ENCODE data around the gene ART4. TPM values are rescaled to one million over a fixed set of nuclear protein-coding genes. Genes with fewer than 3 reads are reported as not detected.
A peak's percentile ranks its signal among the peaks of the same experiment; 100 is the strongest.

Gene ART4
- total RNA-seq, 1 experiment from 2014 or later: not detected

DNA sequence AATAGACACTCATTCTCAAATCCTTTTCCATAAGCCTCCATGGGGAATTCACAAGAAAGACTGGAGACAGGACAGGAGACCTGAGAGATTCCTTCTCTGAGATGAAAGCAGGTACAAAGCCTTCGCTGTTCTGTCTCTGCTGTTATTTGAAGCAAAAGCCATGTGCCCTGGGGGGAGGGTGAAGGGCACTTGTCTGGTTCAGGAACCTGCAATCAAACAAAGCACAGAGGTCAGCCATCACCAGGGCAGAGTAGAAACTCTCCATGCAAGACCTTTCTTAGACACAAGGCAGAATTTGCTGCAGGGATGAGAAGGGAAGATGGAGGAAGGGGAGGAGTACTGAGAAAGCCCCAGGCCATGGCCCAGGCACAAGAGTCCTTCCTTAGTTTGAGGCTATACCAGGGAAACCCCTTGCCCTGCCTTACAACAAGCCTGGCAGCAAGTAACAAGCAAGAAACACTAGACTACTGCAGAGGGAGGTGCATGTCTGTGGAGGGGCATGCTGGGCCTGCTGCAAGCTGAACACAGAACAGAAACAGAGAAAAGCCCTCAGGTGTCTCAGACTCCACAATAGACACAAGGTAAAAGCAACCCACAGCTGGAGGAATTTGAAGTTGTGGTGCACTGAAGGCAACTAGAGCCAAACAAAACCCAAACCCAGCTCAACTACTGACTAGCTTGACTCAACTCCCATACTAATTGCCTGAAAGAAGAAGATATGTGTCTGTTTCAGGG, 7.8 kb upstream of the ART4 start:
- DNase-seq (ENCODE audit: low read depth): no peak

DNA sequence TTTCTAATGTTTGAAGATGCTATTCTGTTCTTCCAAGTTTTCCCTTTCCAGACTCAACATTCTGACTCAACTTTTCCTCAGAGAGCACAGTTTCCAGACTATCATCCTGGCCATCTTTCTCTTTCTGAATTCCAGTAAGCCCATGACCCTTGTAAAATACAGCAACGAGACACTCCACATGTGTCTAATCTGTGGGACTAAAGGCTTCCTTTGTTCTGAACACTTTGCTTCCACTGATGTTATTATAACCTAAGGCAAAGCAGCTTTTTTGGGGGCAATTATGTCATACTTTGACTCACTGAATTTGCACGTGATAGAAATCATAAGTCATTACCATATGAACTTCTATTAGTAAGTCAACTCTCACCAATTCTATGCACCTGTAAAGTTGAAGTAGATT, 6.3 kb upstream of the ART4 start:
- no peak for DNase-seq (ENCODE audit: low read depth)

GRCh38 chr12:14846876-14847580, 3.7 kb upstream of the ART4 start:
- no peak for DNase-seq (ENCODE audit: low read depth)

- DNase-seq (ENCODE audit: low read depth): no peak
Measured at GRCh38 chr12:14846042-14846587, 2.8 kb upstream of the ART4 start.

DNA sequence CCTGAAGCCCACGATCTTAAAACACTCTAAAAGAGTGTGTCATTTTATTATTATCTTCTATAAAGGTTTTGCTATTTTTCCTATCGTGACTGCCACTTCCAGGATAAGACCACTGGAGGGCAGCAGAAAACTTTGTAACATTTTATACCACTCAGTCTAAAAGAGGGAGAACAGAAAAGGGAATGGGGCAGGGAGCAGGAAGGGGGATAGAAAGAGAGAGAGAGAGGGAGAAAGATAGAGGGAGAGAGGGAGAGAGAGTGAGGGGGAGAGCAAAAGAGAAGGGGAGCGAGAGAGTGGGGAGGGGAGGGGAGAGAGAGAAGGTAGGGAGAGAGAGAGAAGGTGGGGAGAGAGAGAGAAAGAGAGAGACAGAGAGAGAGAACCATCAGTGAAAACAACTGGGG, 2.0 kb upstream of the ART4 start:
- DNase-seq (ENCODE audit: low read depth): peak; percentile 60

DNA sequence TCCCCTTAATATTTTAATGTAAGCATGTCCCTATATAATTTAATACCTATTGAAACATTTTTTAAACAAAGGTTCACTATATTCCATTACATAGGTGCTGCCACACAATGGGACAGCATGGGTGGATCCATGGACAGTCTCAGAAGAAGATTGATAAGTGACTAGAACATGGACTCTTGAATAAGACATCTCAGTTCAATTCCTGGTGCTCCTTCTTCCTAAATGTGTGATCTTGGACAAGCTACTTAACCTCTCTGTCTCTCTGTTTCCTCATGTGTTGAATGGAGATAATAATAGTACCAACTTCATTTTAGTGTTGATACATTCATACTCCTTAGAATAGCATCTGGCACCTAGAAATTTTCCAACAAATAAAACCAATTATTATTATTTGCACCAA, 1.1 kb upstream of the ART4 start:
- DNase-seq (ENCODE audit: low read depth): no peak

DNA sequence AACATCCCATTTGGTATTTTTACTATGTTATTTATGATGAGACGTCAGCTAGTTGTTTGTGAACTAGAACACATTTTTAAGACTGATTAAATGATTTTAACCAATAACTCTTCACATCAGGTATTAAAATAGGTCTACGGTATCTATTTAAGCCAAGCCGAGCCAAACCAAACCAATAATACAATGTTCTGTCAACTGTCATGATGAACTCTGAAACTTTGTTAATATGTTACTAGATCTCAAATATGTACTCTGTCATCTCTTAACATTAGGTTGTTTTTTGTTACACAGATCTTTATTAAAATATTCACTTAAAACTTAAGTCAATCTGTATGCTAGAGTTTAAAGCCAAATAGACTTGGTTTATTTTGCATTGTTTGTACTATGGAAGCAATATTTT, 1.0 kb downstream of the ART4 start:
- DNase-seq (ENCODE audit: low read depth): no peak

GRCh38 chr12:14841761-14842160, 1.6 kb downstream of the ART4 start:
- DNase-seq (ENCODE audit: low read depth): peak; percentile 76

GRCh38 chr12:14840616-14841015, 2.7 kb downstream of the ART4 start:
- no peak for DNase-seq (ENCODE audit: low read depth)

DNA sequence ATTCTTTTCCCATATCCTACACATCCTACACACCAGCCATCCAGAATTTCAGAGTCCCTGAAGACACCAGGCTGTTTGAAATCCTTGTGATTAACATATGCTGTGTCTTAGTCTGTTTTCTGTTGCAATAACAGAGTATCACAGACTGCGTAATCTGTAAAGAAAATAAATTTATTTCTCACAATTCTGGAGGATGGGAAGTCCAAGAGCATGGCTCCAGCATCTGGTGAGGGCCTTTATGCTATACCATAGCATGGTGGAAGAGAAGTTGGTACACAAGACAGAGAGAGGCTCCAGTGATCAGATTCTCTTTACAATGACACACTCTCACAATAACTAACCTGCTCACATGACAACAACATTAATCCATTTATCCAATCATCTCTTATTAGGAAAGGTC, 4.1 kb downstream of the ART4 start:
- DNase-seq (ENCODE audit: low read depth): no peak

DNA sequence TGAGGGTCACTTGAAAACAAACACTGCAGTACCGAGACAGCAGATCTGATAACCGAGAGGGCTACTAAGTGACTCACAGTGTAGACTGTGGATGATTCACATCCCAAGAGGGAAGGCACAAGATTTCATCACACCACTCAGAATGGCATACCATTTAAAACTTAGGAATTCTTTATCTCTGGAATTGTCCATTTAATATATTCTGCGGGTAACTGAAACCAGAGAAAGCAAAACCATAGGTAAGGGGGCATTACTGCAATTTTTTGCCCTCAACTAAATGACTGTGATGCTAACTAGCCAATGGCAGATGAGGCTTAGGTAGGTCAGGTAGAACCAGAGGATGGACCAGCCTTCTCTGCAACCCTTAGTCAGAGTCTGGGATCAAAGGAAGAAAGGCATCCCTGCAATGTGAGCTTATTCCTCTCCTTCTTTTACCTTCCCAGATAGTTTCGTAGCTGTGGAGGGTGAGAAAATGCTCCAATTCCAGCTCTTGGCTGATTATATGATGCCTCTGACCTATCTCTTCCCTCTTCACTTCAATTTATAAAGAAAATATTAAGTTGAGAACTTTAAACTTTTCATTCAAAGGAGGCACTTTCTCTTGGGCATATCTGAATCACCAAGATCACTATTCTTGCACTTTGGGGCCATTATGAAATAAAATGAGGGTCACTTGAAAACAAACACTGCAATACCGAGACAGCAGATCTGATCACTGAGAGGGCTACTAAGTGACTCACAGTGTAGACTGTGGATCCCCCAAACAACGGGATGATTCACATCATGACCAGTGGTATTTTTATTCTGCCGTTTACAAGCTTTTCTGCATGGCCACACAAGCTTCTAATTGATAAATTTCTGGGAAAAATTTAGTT, 6.8 kb downstream of the ART4 start:
- peak; percentile 87 for DNase-seq (ENCODE audit: low read depth)

- DNase-seq (ENCODE audit: low read depth): no peak
Measured at GRCh38 chr12:14834509-14834908, 8.8 kb downstream of the ART4 start.

GRCh38 chr12:14833952-14834351, 9.4 kb downstream of the ART4 start:
- DNase-seq (ENCODE audit: low read depth): peak; percentile 51

DNA sequence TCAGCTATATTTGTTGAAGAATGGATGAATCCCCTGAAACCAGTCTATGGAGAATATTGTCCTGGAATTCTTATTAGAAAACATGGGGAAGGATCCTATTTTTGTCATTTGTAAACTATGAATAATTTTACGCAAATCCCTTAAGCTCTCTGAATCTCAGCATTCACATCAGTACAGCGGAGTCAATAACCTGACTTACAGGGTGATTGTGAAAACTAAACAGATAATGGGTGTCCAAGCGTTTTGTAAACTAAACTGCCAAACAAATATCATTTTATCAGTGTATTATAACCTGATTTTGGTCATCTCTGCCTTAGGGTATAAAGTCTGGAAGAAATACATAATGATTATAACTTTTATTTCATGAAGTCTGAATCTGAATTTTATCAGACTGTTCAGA, 10.0 kb downstream of the ART4 start:
- no peak for DNase-seq (ENCODE audit: low read depth)

- DNase-seq (ENCODE audit: low read depth): peak; percentile 36
Measured at GRCh38 chr12:14828892-14829291, 14.4 kb downstream of the ART4 start.

- DNase-seq (ENCODE audit: low read depth): no peak
Measured at GRCh38 chr12:14827043-14827442, 16.3 kb downstream of the ART4 start.

DNA sequence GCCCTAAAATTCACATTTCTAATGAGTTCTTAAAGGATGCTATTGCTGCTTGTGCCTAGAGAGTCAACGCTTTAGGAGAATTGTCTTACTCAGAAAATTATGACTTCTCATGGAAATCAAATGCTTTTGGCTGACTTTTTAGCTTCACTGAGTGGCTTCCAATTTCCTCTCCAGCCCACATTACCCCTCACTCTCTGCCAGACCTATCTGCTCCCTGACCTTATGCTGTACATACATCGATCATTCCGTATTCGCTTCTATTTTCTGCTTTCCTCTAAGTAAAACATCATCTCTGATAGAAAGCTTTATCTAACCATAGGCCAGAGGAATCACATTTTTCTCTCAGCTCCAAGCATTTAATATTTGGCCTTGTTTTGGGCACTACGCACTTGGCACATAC, 16.8 kb downstream of the ART4 start:
- no peak for DNase-seq (ENCODE audit: low read depth)

DNA sequence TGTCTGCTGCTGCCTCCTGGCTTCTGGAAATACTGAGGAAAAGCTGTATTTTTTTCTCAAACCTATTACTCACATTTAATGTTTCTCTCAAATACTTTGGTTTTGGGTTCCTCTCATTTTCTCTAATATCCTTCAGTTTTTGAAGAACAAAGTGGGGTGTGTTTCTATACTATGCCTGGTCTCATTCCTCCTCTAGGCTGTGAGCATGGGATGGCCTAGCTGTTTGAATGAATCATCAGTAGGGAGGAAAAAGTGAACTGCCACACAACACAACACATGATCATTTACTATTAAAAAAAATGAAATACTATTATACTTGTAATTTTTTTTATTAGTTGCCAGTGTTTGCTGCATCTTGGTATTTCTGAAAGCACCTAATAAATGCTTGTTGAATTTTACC, 18.1 kb downstream of the ART4 start:
- peak; percentile 26 for DNase-seq (ENCODE audit: low read depth)

DNA sequence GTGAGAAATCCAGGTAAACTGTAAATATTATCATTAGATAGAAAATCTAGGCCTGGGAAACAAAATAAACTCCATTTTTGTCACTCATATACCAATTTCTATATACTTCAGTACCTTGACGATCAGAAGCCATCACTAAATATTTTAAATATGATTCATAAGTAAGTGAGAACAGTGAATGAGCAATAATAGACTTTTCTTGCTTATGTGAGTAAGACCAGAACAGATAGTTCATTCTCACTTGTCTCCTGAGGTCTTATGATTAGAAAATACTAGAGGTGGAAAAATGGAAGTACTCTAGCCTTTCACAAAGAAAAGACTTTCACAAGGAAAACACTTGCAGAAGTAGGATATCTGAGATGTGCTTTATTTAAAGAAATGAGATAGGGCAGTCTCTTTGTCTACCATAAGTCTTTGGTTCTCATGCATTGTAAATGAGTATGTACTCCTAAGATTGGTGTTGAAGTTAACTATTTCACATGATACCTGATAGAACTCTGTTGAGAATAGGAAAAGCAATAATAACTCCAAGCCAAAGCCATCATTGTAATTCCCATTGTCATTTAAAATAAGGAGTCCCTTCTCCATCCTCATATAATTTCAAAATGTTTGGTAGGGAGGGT, 19.2 kb downstream of the ART4 start:
- peak; percentile 28 for DNase-seq (ENCODE audit: low read depth)

DNA sequence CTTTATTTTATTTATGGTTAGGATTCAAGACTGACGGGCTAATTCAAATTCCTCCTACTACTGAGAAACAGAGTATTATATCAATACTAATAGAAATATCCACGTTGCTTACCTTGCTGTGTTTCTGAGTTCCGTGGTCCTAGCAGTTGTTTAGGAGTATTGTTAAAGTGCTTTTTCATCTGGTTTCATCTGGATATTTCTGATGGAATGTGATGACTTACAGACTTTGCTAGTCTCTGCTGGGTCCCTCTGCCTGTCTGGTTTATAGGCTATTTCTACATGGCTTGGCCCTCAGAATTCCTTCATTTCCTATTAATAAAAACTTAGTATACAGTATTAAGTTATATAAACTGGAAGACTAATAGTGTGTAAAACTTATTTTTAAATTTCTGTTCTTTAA, 29.3 kb downstream of the ART4 start, which contains the start of gene SMCO3:
Gene SMCO3 (minus strand): TSS at position 169 of the 400 bp plus-strand sequence. CDS start 7,502 bp downstream, outside the sequence.
- DNase-seq (ENCODE audit: low read depth): no peak

DNA sequence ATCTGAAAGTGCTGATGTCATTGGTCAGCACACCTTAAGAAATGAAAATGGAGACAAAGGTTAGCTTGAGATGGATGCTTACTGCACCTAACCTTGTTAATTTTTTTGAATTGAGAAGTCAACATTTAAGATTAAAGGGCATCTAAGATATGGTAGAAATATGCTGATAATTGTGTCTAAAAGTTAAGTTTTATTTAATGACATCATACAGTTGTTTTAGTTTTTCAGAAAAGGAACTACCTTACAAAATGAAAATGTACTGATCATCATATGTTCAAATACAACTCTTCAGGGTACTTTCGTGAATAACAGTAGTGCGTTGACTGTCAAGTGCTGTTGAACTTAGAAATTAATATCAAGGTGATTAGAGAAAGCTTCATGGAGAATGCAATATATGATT, 31.8 kb downstream of the ART4 start:
- DNase-seq (ENCODE audit: low read depth): no peak

All from LHCN-M2 (cell line).